A673 (cell line): ENCODE measurements around the gene CHEK2.

Experiments
- EZH2 ChIP-seq: fragments of 200-600 bp; sonication (generic); IDR thresholded peaks from 2 replicates; pipeline ENCODE4 v1.6.1; 2017; ENCODE audit warnings: borderline replicate concordance, low read depth, mild to moderate bottlenecking, mixed read lengths, antibody characterized with exemption, low read length; ENCODE audit not compliant: poor library complexity, severe bottlenecking
- TF ChIP-seq, protein P1 (sequence below): fragments of 300-800, 200-600 bp; sonication (generic); conservative IDR thresholded peaks from 2 replicates; pipeline ENCODE4 v1.5.1; 2017; ENCODE audit warnings: low read depth, mild to moderate bottlenecking, antibody characterized with exemption, low read length, moderate library complexity, mixed read lengths

DNA sequence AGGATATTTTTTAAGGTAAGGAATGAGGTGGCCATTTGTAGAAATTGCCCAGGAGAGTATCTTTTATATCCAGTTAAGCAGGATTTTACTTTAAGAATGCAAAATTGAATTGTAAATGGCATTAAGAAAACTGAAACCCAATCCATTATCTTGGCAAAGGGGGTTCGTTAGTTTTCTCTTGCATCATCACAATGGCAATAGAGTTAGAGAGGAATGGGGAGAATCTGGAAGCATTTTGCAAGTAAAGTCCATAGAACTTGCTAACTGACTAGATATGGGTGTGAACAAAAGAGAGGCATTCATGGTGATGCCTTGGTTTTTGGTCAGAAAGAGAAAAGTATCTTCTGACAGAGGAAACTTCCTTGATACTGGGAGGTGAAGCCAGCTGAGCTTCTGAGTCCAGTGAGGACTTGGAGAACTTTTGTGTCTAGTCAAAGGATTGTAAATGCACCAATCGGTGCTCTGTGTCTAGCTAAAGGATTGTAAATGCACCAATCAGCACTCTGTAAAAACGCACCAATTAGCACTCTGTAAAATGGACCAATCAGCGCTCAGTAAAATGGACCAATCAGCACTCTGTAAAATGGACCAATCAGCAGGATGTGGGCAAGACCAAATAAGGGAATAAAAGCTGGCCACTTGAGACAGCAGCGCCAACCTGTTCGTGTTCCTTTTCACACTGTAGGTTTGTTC is 27.2 kb upstream of the CHEK2 start:
- TF ChIP-seq, protein P1, sequence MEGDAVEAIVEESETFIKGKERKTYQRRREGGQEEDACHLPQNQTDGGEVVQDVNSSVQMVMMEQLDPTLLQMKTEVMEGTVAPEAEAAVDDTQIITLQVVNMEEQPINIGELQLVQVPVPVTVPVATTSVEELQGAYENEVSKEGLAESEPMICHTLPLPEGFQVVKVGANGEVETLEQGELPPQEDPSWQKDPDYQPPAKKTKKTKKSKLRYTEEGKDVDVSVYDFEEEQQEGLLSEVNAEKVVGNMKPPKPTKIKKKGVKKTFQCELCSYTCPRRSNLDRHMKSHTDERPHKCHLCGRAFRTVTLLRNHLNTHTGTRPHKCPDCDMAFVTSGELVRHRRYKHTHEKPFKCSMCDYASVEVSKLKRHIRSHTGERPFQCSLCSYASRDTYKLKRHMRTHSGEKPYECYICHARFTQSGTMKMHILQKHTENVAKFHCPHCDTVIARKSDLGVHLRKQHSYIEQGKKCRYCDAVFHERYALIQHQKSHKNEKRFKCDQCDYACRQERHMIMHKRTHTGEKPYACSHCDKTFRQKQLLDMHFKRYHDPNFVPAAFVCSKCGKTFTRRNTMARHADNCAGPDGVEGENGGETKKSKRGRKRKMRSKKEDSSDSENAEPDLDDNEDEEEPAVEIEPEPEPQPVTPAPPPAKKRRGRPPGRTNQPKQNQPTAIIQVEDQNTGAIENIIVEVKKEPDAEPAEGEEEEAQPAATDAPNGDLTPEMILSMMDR, result no peak
- TF ChIP-seq EZH2, result no peak
